Kidney epithelial cell (primary cell): ENCODE results near the gene SIRT5. TPM values are rescaled to one million over a fixed set of nuclear protein-coding genes. Genes with fewer than 3 reads are reported as not detected.
A peak's percentile ranks its signal among the peaks of the same experiment; 100 is the strongest.

Experiments used
- DNase-seq: peaks from one replicate; pipeline ENCODE4 v3.0.0-alpha.2; 2010; ENCODE audit warnings: low read depth
- H3K27me3 ChIP-seq: 2 replicates; pipeline ENCODE4 v1.6.0; 2011; ENCODE audit warnings: low read length; ENCODE audit not compliant: control insufficient read depth, insufficient read depth
- H3K36me3 ChIP-seq: 2 replicates; pipeline ENCODE4 v1.5.1; 2011; ENCODE audit warnings: low read length; ENCODE audit not compliant: control insufficient read depth, insufficient read depth
- H3K4me3 ChIP-seq: 2 replicates; pipeline ENCODE4 v1.5.1; 2011; ENCODE audit warnings: low read depth, mild to moderate bottlenecking, control low read depth, low read length
- CTCF ChIP-seq: IDR thresholded peaks from 2 replicates; pipeline ENCODE4 v1.5.1; 2011; ENCODE audit warnings: mild to moderate bottlenecking, moderate library complexity, low read length, control low read depth, inconsistent platforms; ENCODE audit not compliant: insufficient read depth, poor library complexity, severe bottlenecking
- total RNA-seq: library from RNA; depleted of rRNA; stranded (reverse); fragments of >200 nt; gene quantifications from 2 replicates; pipeline ENCODE4 v1.2.3, GENCODE V29; 2015

The SIRT5 gene
- total RNA-seq, 1 donor from 2014 or later = 11.9 TPM

- Histone ChIP-seq H3K4me3 (no peak overlapping the region), H3K27me3 (no peaks in the 10 kb centered on the region), H3K36me3 (no peaks in the 10 kb centered on the region)
- TF ChIP-seq CTCF = no peak
- DNase-seq = no peak
Measured at GRCh38 chr6:13537527-13537897, 36.9 kb upstream of the SIRT5 start.

- DNase-seq = no peak
- H3K4me3 ChIP-seq = no peak overlapping the region
- H3K36me3 ChIP-seq = no peaks in the 10 kb centered on the region
- TF ChIP-seq CTCF = peak; percentile 29
- no peaks in the 10 kb centered on the region for H3K27me3 ChIP-seq
Measured at GRCh38 chr6:13538084-13538483, 36.3 kb upstream of the SIRT5 start.

- H3K4me3 ChIP-seq = no peak overlapping the region
- no peak for DNase-seq
- no peaks in the 10 kb centered on the region for H3K36me3 ChIP-seq
- no peaks in the 10 kb centered on the region for H3K27me3 ChIP-seq
- no peak for TF ChIP-seq CTCF
Measured at GRCh38 chr6:13538600-13538999, 35.8 kb upstream of the SIRT5 start.

GRCh38 chr6:13539572-13539971, 34.8 kb upstream of the SIRT5 start:
- Histone ChIP-seq H3K27me3 (no peaks in the 10 kb centered on the region), H3K36me3 (no peaks in the 10 kb centered on the region), H3K4me3 (no peak overlapping the region)
- DNase-seq = no peak
- no peak for TF ChIP-seq CTCF

- H3K4me3 ChIP-seq = no peak overlapping the region
- no peak for TF ChIP-seq CTCF
- H3K36me3 ChIP-seq = no peaks in the 10 kb centered on the region
- H3K27me3 ChIP-seq = no peaks in the 10 kb centered on the region
- no peak for DNase-seq
Measured at GRCh38 chr6:13541496-13541895, 32.9 kb upstream of the SIRT5 start.

- TF ChIP-seq CTCF = no peak
- DNase-seq = no peak
- Histone ChIP-seq H3K27me3 (no peaks in the 10 kb centered on the region), H3K4me3 (no peak overlapping the region), H3K36me3 (no peaks in the 10 kb centered on the region)
Measured at GRCh38 chr6:13544454-13545186, 29.8 kb upstream of the SIRT5 start.
